Spleen (tissue), 7 donors: ENCODE results near the gene STXBP5L.

Source experiments
- POLR2A ChIP-seq, 3 donors: fragments of 450-650 bp; IDR thresholded peaks; one replicate each; pipeline ENCODE4 v1.5.1; 2017; ENCODE audit warnings: antibody characterized with exemption in 3 of 3, mild to moderate bottlenecking in 1 of 3
- TF ChIP-seq, protein P1 (sequence below), 11 experiments: fragments of 200-600 bp in 7 of 11; fragments of 450-650 bp in 4 of 11; sonication (generic) in 4 of 11; IDR thresholded peaks in 8 of 11; conservative IDR thresholded peaks in 3 of 11; 1 replicate in 7 of 11; 2 replicates in 4 of 11; pipeline versions ENCODE4 v1.4.0 to v1.8.0; 2016 to 2021; ENCODE audit warnings: antibody characterized with exemption in 11 of 11, inconsistent platforms in 4 of 11, mild to moderate bottlenecking in 1 of 11
- donor health status: DM: no; HTN: no; CAD: no; lungs with moderate emphysema.
- donor health status: DM: no; HTN: no; CAD: no.
- donor health status: DM: no; HTN: no; CAD: no.

DNA sequence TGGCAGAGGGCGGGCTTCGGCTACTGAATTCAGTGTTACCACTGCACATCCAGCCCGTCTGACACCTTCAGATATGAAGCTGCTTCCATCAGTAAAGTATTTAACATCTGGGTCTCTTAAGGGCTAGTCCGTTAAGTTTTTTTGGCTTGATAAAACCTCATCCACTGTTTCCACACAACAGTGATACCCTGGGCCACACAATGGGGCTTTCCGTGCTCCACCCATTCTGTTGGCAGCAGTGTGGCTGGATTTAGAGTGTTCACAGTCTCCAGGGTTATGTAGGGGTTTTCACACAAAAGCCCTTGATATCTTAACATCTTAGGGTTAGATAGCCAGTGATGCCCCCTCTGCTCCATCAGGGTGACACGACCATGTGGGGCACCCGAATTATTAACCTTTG lies 165.0 kb downstream of the STXBP5L start:
- TF ChIP-seq POLR2A (IDR thresholded peaks at IDR 0.05): no peak
- TF ChIP-seq, protein P1, sequence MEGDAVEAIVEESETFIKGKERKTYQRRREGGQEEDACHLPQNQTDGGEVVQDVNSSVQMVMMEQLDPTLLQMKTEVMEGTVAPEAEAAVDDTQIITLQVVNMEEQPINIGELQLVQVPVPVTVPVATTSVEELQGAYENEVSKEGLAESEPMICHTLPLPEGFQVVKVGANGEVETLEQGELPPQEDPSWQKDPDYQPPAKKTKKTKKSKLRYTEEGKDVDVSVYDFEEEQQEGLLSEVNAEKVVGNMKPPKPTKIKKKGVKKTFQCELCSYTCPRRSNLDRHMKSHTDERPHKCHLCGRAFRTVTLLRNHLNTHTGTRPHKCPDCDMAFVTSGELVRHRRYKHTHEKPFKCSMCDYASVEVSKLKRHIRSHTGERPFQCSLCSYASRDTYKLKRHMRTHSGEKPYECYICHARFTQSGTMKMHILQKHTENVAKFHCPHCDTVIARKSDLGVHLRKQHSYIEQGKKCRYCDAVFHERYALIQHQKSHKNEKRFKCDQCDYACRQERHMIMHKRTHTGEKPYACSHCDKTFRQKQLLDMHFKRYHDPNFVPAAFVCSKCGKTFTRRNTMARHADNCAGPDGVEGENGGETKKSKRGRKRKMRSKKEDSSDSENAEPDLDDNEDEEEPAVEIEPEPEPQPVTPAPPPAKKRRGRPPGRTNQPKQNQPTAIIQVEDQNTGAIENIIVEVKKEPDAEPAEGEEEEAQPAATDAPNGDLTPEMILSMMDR (IDR thresholded peaks at IDR 0.05 in 8 of 11, conservative IDR thresholded peaks at IDR 0.05 in 3 of 11): no peak
